Activated naive CD4-positive, alpha-beta T cell treated with anti-CD3 and anti-CD28 coated beads, Interleukin-2, amount 50 U/mL, for 24 hours (primary cell): ENCODE results near the gene LRCOL1.
A peak's percentile ranks its signal among the peaks of the same experiment; 100 is the strongest.

Source experiments
- H3K27ac Mint-ChIP-seq: one replicate; pipeline ENCODE4 v1.8.0; 2021; ENCODE audit warnings: mild to moderate bottlenecking, mixed read lengths
- H3K27me3 Mint-ChIP-seq: one replicate; pipeline ENCODE4 v1.8.0; 2021; ENCODE audit warnings: mixed read lengths
- H3K36me3 Mint-ChIP-seq: one replicate; pipeline ENCODE4 v1.8.0; 2021; ENCODE audit warnings: mixed read lengths
- H3K4me1 Mint-ChIP-seq: one replicate; pipeline ENCODE4 v1.8.0; 2021; ENCODE audit warnings: mixed read lengths
- H3K4me3 Mint-ChIP-seq: one replicate; pipeline ENCODE4 v1.8.0; 2021; ENCODE audit warnings: mild to moderate bottlenecking, mixed read lengths
- H3K9me3 Mint-ChIP-seq: one replicate; pipeline ENCODE4 v1.8.0; 2021; ENCODE audit warnings: mixed read lengths

The LRCOL1 gene

DNA sequence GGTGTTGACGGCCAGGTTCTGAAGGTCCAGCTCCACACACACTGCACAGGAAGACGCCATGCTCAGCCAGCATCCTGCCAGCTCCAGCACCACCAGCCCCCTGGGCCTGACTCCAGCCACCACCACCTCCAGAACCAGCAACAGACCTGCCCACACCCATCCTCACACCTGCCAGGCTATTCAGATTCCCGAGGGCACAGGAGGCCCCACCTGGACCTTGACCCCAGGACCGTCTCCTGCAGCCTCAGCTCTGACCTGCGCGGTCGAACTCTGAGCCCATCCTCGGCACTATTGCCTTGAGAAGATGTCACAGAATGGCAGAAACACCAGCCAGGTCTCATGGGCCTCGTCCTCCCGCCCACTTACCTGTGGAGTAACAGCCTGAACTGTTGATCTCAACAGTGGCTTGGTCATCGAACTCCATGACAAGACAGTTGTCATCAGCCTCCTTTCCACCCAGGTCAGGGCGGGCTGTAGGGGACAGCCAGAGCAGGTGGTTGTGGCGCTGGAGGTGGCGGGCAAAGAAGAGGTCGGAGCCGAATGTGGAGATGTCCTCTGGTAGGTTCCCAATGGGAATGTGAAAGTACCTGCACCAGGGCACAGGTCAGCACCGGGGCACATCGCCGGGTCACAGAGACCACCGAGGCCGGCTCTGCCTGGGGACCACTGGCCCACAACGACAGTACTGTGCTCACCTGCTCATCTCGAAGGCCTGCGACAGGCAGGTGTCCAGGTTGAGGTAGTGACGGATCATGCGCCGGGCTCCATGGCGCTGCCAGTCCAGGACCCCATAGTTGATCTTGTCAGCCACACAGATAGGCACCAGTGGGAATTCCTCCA is 31.6 kb upstream of the LRCOL1 start:
- Mint-ChIP-seq H3K27me3 (no peaks in the 10 kb centered on the region), H3K4me1 (no peaks in the 10 kb centered on the region), H3K9me3 (no peaks in the 10 kb centered on the region), H3K4me3 (no peak overlapping the region), H3K27ac (peak overlapping the region; percentile 59), H3K36me3 (peaks cover 15% of the 10 kb centered on the region)

DNA sequence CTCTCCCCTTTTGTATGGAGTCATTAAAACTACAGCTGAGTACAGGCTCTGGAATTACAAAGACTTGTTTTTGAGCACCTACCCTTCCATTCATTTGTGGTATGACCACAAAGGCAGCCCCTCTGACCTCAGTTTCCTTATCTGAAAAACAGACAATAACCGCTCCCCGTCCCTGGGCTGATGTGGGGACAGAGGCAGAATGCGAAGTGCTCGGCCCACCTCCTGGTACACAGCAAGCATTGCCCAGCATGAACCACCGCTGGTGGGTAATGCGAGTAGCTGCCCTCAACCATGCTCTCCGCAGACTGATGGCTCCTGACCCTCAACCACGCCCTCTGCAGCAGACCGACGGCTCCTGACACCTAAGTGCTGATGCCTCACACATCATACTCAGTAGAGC is 30.6 kb upstream of the LRCOL1 start:
- Mint-ChIP-seq H3K27ac (no peak overlapping the region), H3K36me3 (peaks cover 16% of the 10 kb centered on the region)

DNA sequence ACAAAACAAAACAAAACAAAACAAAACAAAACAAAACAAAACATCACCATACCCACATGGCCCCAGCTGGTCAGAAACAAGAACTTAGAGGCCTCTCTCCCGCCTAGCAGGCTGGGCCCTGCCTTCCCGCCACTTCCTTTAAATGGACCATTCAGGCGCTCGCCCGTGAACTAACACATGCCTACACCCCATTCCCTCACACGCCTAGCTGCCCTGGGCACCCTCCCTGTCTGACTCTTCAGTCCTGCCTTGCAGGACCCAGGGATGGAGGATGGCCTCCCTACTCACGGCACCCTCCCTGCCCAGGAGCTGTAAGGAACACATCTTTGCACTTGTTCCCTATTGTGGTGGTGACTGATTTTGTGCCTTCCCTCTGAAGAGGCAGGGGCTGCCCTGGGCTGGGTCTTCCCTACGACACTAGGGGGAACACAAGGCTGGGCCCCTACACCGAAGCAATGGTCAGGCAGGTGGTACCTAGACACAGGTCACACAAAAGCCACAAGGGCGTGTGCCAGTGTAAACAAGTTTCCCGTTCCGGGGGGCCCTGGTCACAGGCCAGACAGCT is 29.7 kb upstream of the LRCOL1 start:
- Mint-ChIP-seq H3K4me1 (no peaks in the 10 kb centered on the region), H3K36me3 (peaks cover 22% of the 10 kb centered on the region), H3K27ac (no peak overlapping the region), H3K4me3 (no peak overlapping the region), H3K27me3 (no peaks in the 10 kb centered on the region), H3K9me3 (no peaks in the 10 kb centered on the region)

More for the DNA sequence above, 30.6 kb upstream of the LRCOL1 start:
- Mint-ChIP-seq H3K4me1 (no peaks in the 10 kb centered on the region), H3K4me3 (no peak overlapping the region), H3K9me3 (no peaks in the 10 kb centered on the region), H3K27me3 (no peaks in the 10 kb centered on the region)

DNA sequence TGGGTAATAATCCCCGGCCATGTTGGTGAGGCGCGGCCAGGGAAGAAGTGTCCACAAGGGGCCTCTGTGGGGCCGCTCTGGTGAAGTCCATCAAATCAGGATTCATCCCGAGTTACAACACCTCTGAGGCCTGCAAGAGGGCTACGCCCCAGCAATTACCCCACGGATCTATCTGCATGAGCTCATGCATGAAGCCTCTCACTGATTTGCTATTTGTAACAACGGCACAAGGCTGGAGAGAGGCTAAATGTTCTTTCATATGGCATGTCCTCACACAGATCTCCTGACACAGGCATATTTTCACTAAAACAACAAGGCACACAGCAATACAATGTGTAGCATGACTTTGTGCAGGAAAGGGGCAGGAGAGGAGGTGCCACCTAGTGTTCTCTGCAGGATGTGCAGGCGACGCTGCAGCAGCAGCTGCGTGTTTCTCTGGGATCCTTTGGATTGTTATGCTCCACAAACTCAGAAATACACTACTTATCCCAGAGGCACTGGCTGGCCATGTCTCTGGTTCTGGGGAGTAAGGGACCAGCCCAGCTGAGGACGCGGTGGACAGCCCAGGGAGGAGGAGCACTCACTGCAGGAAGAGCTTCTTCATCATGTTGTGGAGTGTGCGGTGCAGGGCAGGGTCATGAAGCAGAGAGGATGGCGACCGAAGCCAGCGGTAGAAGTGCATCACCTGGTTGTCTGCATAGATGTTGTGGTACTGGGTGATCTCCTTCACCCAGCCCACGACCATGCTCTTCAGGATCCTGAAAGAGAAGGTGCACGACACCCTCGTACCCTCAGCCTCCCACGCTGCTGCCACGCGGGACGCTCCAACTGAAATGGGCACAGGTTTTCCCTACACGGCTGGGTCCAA is 28.4 kb upstream of the LRCOL1 start:
- no peak overlapping the region for H3K27ac Mint-ChIP-seq
- H3K36me3 Mint-ChIP-seq, result peaks cover 26% of the 10 kb centered on the region
- no peaks in the 10 kb centered on the region for H3K4me1 Mint-ChIP-seq
- H3K9me3 Mint-ChIP-seq, result no peaks in the 10 kb centered on the region
- no peak overlapping the region for H3K4me3 Mint-ChIP-seq
- no peaks in the 10 kb centered on the region for H3K27me3 Mint-ChIP-seq

DNA sequence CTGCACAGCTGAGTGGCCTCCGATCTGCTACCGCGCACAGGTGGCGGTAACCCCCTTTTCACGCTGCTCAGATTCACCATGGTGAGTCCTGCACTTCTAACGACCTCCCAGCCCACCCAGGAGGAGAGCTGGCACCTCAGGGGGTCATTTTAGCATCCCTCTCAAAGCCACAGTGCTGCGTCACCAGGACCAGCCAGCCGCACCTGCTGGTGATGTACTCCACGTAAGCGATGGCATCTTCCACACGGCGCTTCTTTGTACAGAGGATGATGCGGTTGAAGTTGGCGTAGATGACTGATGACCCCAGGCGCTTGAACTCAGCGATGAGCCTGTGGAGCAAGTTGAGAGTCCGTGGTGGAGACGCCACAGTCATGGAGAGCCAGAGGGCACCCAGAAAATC is 27.4 kb upstream of the LRCOL1 start:
- H3K27ac Mint-ChIP-seq, result no peak overlapping the region
- no peaks in the 10 kb centered on the region for H3K27me3 Mint-ChIP-seq
- H3K9me3 Mint-ChIP-seq, result no peaks in the 10 kb centered on the region
- peaks cover 24% of the 10 kb centered on the region for H3K36me3 Mint-ChIP-seq
- no peaks in the 10 kb centered on the region for H3K4me1 Mint-ChIP-seq
- no peak overlapping the region for H3K4me3 Mint-ChIP-seq

DNA sequence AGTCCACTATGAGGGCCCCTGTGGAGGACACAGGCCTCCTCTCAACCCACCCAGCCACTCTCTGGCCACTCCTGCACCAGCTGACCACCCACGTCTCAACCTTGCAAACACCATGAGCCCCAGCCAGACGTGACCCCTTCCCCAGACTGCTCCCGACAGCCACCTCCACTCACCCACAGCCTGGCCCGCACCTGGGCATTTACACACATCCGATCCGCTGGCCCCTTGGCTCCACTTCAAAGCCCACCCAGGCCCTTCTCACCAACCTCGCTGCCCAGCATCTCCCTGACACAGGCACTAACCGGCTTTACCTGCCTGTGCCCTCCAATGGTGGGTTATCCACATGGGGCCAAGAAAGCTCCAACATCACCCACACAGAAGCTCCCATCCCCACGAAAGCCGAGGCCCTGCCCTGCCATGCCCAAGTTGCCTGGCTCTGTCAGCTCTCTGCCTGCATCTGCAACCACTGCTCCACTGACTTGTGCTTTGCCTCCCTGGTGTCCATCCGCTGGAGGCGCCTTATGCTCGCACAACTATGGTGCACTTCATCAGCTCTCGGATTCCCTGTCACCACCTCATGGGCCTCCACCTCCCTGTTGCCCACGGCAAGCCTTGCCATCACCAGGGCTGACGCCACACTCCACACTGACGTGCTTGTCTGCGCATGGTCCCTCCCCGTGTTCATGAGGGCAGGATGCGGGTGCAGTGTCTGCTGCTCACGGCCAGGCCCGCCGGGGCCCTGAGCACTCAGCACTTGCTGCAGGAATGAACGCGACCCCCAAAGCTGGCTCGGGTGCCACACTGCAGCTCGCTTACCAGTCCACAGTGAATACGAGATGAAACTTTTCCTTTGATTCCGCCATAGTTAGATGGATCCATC is 24.9 kb upstream of the LRCOL1 start:
- Mint-ChIP-seq H3K36me3 (peaks cover 25% of the 10 kb centered on the region), H3K9me3 (no peaks in the 10 kb centered on the region), H3K4me3 (no peak overlapping the region), H3K27me3 (no peaks in the 10 kb centered on the region), H3K27ac (no peak overlapping the region), H3K4me1 (no peaks in the 10 kb centered on the region)

DNA sequence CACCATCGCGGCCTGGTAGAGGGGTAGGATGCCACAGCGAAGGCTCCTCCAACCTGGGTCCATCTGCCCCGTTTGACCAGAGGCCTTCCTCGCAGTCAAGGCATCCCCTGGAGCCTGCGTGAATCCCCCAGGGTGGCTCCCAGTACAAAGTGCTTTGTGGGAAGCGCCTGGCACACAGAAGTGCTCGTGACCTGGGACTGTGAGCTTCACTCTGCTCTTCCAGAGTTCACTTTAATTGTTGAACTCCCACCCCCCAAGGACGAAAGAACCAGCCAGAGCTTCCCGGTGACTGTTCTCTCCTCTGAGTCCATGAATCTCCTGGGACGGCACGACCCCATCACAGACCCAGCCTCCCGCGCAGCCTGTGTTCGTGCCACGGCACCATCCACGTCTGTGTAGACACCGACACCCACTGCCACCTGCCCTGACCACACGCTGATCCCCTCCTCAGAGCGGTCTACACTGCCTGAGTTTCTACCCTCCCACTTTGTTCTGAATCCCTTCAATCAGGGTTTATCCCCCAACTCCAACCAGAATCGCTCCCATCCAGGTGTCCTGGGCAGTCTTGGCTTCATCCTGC is 24.1 kb upstream of the LRCOL1 start:
- Mint-ChIP-seq H3K27ac (no peak overlapping the region), H3K27me3 (no peaks in the 10 kb centered on the region), H3K36me3 (peaks cover 28% of the 10 kb centered on the region), H3K4me3 (no peak overlapping the region), H3K4me1 (no peaks in the 10 kb centered on the region), H3K9me3 (no peaks in the 10 kb centered on the region)

DNA sequence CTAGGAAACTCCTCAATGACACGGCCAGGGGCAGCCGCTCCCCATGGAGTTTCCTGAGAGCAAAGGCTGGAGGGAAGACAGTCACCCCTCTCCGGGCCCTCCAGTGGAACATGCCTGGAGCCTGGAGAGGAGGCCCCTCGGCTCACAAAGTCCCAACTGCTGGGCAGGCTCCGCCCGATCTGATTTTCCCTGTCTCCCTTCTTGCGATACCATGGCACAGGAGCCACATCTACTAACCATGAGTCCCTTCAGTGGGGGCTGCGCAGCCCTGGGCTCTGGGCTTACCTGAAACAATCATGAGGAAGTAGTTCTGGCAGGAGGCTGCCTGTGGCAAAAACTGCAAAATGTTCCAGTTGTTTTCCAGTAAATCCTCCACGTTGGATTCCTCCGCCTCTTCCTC is 23.5 kb upstream of the LRCOL1 start:
- Mint-ChIP-seq H3K4me1 (no peaks in the 10 kb centered on the region), H3K36me3 (peaks cover 28% of the 10 kb centered on the region), H3K4me3 (no peak overlapping the region), H3K27ac (no peak overlapping the region), H3K9me3 (no peaks in the 10 kb centered on the region), H3K27me3 (no peaks in the 10 kb centered on the region)

DNA sequence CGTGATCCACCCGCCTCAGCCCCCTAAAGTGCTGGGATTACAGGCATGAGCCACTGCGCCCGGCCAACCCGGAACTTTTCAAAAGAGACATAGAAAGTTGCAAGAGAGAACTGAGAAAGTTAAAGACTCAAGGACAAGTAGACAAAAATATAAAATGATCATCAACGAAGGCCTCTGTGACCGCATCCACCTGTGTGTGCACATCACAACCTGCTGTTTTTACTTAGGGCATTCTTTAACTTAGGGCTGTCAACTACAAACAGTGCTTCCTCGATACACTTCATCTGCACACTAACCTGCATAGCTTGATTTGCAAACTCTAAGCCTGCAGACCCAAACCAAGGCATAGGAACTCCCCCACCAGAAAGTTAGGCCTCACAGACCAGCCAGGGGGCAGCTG is 23.0 kb upstream of the LRCOL1 start:
- Mint-ChIP-seq H3K27ac (no peak overlapping the region), H3K27me3 (no peaks in the 10 kb centered on the region), H3K4me3 (no peak overlapping the region), H3K4me1 (no peaks in the 10 kb centered on the region), H3K36me3 (peaks cover 28% of the 10 kb centered on the region), H3K9me3 (no peaks in the 10 kb centered on the region)

DNA sequence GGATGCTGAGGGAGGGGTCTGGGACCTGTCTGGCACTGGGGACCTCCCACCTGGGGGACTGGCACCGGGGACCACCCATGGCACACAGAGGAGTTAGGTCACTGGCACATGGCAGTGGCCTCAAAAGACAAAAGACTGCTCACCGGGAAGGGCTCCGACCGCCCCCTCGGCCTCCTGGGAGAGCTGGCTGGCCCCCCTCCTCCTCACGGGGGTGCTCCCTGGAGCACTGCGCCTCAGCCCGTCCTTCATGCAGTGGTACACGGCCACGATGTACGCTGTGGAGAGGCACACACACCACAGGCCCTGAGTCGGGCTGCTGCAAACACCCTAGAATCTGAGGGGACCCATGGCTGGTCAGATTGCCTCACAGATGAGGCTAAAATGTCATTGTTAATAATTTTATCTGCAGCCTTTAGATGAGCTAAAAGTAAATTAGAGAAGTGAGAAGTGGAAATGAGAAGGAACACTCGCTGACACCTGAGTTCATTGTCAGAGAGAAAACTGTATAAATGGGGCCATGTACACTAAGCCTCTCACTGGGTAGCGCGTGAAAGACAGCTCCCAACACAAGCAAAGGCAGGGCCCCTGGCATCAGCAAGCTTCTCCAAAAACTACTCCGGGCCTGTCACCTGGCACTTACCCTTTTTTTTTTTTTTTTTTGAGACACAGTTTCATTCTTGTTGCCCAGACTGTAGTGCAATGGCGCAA is 22.3 kb upstream of the LRCOL1 start:
- H3K4me1 Mint-ChIP-seq, result no peaks in the 10 kb centered on the region
- H3K36me3 Mint-ChIP-seq, result peaks cover 24% of the 10 kb centered on the region
- H3K4me3 Mint-ChIP-seq, result no peak overlapping the region
- H3K27me3 Mint-ChIP-seq, result no peaks in the 10 kb centered on the region
- H3K9me3 Mint-ChIP-seq, result no peaks in the 10 kb centered on the region
- H3K27ac Mint-ChIP-seq, result no peak overlapping the region

DNA sequence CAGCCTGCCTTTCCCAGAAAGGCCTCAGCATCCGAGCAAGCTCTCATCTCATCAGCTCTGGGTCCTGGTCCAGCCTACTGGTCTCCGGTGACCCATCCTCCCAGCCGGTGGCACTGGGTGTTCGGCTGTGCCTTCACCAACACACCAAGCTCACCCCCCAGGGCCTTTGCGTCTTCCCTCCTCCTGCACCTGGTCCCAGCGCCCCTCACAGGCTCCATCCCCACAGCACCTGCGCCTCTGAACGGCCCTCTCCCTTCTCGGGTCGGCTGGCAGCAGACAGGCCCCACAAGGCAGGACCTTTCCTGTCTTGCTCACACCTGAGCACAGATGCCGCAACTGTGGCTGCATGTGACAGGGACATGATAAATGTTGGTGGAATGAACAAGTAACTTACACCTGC is 21.3 kb upstream of the LRCOL1 start:
- Mint-ChIP-seq H3K9me3 (no peaks in the 10 kb centered on the region), H3K4me1 (no peaks in the 10 kb centered on the region), H3K4me3 (no peak overlapping the region), H3K36me3 (peaks cover 20% of the 10 kb centered on the region), H3K27me3 (no peaks in the 10 kb centered on the region), H3K27ac (no peak overlapping the region)

DNA sequence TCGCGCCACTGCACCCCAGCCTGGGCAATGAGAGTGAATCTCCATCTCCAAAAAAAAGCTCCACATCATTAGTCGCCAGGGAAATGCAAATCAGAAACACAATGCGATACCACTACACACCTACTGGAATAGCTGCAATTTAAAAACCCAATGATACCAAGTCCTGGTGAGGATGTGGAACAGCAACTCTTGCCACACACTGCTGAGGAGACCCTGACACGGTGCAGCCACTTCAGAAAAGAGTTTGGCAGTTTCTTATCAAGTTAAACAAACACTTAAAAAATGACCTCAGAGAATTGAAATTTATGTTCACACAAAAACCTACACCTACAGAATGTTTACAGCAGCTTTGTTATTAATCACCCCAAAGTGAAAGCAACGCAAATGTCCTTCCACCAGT is 20.3 kb upstream of the LRCOL1 start:
- no peaks in the 10 kb centered on the region for H3K4me1 Mint-ChIP-seq
- no peak overlapping the region for H3K4me3 Mint-ChIP-seq
- H3K9me3 Mint-ChIP-seq, result no peaks in the 10 kb centered on the region
- H3K27me3 Mint-ChIP-seq, result no peaks in the 10 kb centered on the region
- peaks cover 19% of the 10 kb centered on the region for H3K36me3 Mint-ChIP-seq
- H3K27ac Mint-ChIP-seq, result no peak overlapping the region

DNA sequence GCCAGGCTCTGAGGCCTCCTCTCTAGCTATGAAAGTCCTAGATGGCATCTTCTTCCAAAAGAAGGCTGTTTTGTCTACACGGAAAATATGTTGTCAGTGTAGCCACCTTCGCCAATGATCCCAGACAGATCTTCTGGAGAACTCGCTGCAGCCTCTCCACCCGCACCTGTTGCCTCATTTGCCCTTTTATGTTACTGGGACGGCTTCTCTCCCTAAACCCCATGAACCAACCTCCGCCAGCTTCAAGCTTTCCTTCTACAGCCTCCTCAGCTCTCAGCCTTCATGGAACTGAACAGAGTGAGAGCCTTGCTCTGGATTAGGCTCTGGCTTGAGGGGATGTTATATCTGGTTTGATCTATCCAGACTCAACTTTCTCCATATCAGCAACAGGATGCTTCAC is 18.9 kb upstream of the LRCOL1 start:
- peaks cover 12% of the 10 kb centered on the region for H3K36me3 Mint-ChIP-seq
- H3K27ac Mint-ChIP-seq, result no peak overlapping the region
- no peaks in the 10 kb centered on the region for H3K27me3 Mint-ChIP-seq
- no peaks in the 10 kb centered on the region for H3K9me3 Mint-ChIP-seq
- no peaks in the 10 kb centered on the region for H3K4me1 Mint-ChIP-seq
- H3K4me3 Mint-ChIP-seq, result no peak overlapping the region

DNA sequence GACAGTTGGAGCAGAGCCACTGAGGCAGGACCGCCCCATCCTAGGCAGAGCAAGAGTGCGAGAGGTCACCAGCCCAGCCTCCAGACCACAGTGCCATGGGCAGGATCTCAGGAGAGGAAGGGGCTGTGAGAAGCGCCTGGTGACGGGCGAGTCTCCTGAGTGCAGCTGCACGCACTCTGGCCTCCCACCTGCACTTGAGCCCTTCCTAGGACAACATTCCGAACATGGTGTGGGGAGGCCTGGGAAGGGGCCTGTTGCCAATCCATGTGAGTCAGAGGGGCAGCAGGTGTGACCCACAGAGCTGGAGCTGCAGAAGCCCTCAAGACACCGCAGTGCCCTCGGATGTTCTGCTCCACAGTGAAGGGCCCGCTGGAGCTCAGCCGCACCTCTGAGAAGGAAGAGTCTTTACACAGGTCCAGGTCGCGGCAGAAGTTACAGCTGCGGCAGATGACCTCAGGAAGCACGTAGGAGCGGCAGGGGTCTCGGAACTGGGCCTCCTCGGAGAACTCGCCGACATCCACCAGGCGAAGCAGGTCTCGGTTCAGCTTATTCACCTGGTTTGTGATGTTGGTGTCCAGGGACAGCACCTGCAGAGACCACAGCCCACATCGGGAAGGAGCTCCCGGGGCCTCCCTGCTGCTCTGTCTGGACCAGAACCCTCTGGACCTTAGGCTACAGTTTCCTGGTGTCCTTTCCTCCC is 15.5 kb upstream of the LRCOL1 start:
- Mint-ChIP-seq H3K27me3 (no peaks in the 10 kb centered on the region), H3K36me3 (peaks cover 10% of the 10 kb centered on the region), H3K4me3 (no peak overlapping the region), H3K4me1 (no peaks in the 10 kb centered on the region), H3K9me3 (no peaks in the 10 kb centered on the region), H3K27ac (no peak overlapping the region)
